ENCODE data around the gene GABRR1. TPM values are rescaled to one million over a fixed set of nuclear protein-coding genes. Genes with fewer than 3 reads are reported as not detected.

GABRR1 gene
- polyA plus RNA-seq, 3 donors = not detected

DNA sequence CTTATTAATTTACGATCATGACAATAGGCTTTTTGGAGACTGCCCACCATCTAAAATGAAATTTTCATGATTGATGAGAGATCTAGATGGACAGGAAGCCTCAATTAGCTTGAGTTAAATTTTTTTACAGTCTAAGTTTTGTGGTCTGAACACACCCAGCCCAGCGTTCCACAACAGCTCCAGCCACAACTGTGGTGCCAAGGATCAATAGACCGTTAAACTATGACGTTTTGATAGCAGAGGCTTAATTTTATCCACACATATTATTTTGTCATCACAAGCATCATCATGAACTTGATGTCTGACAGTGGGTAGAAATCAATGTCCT, 5.5 kb upstream of the GABRR1 start:
- no peak for DNase-seq
- H2AFZ ChIP-seq (ENCODE audit: insufficient read depth, low read depth, low read length, poor library complexity, severe bottlenecking) = no peak overlapping the region
- H3K9ac ChIP-seq (ENCODE audit: insufficient read depth, low read length, poor library complexity, severe bottlenecking) = no peak overlapping the region
- intact Hi-C loops (cut with micrococcal nuclease) = no loop called here
- H3K79me2 ChIP-seq (ENCODE audit: insufficient read depth, low read length) = no peaks in the 10 kb centered on the region
- H3K36me3 ChIP-seq (replicated peaks in 1 of 2; ENCODE audit: control insufficient read depth in 1 of 2, insufficient read depth in 2 of 2, low read length in 2 of 2) = no peaks in the 10 kb centered on the region
- H3K27me3 Mint-ChIP-seq (ENCODE audit: low read depth in 3 of 3) = peaks cover 0 to 1% (median 0%) of the 10 kb centered on the region in 3 donors
- no peak overlapping the region for H3K27ac Mint-ChIP-seq
- peaks cover 2% of the 10 kb centered on the region in 2 donors for H3K4me1 ChIP-seq (ENCODE audit: control insufficient read depth in 1 of 2, insufficient read depth in 2 of 2, low read length in 2 of 2)
- H3K9me3 Mint-ChIP-seq = peaks cover 1 to 9% (median 5%) of the 10 kb centered on the region in 7 donors
- H3K4me1 Mint-ChIP-seq = peaks cover 4% of the 10 kb centered on the region
- no peaks in the 10 kb centered on the region for H3K36me3 Mint-ChIP-seq
- H3K9me3 ChIP-seq (replicated peaks in 1 of 2; ENCODE audit: control insufficient read depth in 1 of 2, insufficient read depth in 1 of 2, low read length in 2 of 2) = no peaks in the 10 kb centered on the region
- H3K27me3 ChIP-seq (ENCODE audit: control insufficient read depth in 2 of 2, insufficient read depth in 2 of 2, low read length in 2 of 2) = no peaks in the 10 kb centered on the region
- no peak overlapping the region for H3K4me3 ChIP-seq (replicated peaks in 1 of 3; ENCODE audit: low read depth in 2 of 3, low read length in 3 of 3)
- no peaks in the 10 kb centered on the region for H4K20me1 ChIP-seq (ENCODE audit: insufficient read depth, low read length)
- TF ChIP-seq CTCF (IDR thresholded peaks at IDR 0.05) = no peak
- no CpG with 5 or more reads among the region's 4 CpGs for WGBS (ENCODE audit: insufficient coverage)
- H3K4me2 ChIP-seq (replicated peaks; ENCODE audit: extremely low read depth, low read length, poor library complexity, severe bottlenecking) = no peak overlapping the region
- no peak overlapping the region for H3K27ac ChIP-seq (ENCODE audit: low read depth in 1 of 2, low read length in 2 of 2)
- H3K4me3 Mint-ChIP-seq = no peak overlapping the region

DNA sequence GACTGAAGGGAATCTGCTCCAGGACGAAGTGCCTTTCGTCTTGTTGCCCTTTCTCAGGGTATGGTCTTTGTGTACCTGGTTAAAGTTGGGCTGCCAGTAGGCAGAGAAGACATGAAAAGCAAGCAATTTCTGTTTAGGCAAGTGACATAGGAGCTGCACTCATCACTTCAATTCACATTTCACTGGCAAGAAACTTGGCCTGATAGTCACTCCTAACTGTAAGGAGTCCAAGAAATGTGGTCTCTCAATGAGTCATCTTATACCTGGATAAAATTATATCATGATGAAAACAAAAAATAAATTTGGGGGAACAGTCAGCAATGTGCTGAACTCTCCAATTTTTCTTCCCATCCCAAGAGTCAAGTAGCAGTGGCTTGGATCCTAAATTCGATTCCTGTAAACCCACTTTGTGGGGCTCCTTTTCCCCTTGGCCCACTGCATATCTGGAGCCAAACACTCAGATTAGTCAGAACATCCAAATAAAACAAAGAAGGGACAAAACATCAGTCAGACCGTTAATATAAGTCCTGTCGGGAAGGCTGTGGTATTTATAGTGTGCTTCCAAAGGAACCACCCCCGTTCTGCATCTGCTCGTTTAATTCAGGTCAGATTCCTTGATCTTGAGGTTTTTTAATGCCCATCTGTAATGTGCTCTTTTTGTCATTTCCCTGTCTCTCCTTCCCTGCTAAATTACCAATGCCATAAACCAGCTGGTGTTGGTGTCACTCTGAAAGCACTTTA, 5.0 kb upstream of the GABRR1 start:
- H3K27ac ChIP-seq (ENCODE audit: low read depth in 1 of 2, low read length in 2 of 2) = no peak overlapping the region
- Mint-ChIP-seq H3K36me3 (no peaks in the 10 kb centered on the region), H3K4me3 (no peak overlapping the region), H3K27me3 (ENCODE audit: low read depth in 3 of 3) (peaks cover 0 to 1% (median 1%) of the 10 kb centered on the region in 3 donors), H3K9me3 (peaks cover 1 to 9% (median 5%) of the 10 kb centered on the region in 7 donors), H3K27ac (no peak overlapping the region), H3K4me1 (peaks cover 10% of the 10 kb centered on the region)
- no peaks in the 10 kb centered on the region for H3K9me3 ChIP-seq (replicated peaks in 1 of 2; ENCODE audit: control insufficient read depth in 1 of 2, insufficient read depth in 1 of 2, low read length in 2 of 2)
- peaks cover 7 to 8% of the 10 kb centered on the region in 2 donors for H3K4me1 ChIP-seq (ENCODE audit: control insufficient read depth in 1 of 2, insufficient read depth in 2 of 2, low read length in 2 of 2)
- no peaks in the 10 kb centered on the region for H3K36me3 ChIP-seq (replicated peaks in 1 of 2; ENCODE audit: control insufficient read depth in 1 of 2, insufficient read depth in 2 of 2, low read length in 2 of 2)
- H4K20me1 ChIP-seq (ENCODE audit: insufficient read depth, low read length) = no peaks in the 10 kb centered on the region
- no peak overlapping the region for H2AFZ ChIP-seq (ENCODE audit: insufficient read depth, low read depth, low read length, poor library complexity, severe bottlenecking)
- H3K4me2 ChIP-seq (replicated peaks; ENCODE audit: extremely low read depth, low read length, poor library complexity, severe bottlenecking) = no peak overlapping the region
- TF ChIP-seq CTCF (IDR thresholded peaks at IDR 0.05) = no peak
- H3K4me3 ChIP-seq (replicated peaks in 1 of 3; ENCODE audit: low read depth in 2 of 3, low read length in 3 of 3) = no peak overlapping the region
- intact Hi-C loops (cut with micrococcal nuclease) = no loop called here
- WGBS (ENCODE audit: insufficient coverage) = 100% methylated on average over 3 of the region's 7 CpGs
- no peaks in the 10 kb centered on the region for H3K27me3 ChIP-seq (ENCODE audit: control insufficient read depth in 2 of 2, insufficient read depth in 2 of 2, low read length in 2 of 2)
- H3K79me2 ChIP-seq (ENCODE audit: insufficient read depth, low read length) = no peaks in the 10 kb centered on the region
- no peak overlapping the region for H3K9ac ChIP-seq (ENCODE audit: insufficient read depth, low read length, poor library complexity, severe bottlenecking)
- no peak for DNase-seq
